ENCODE data around the gene TCF4.

- TF ChIP-seq, protein P1, sequence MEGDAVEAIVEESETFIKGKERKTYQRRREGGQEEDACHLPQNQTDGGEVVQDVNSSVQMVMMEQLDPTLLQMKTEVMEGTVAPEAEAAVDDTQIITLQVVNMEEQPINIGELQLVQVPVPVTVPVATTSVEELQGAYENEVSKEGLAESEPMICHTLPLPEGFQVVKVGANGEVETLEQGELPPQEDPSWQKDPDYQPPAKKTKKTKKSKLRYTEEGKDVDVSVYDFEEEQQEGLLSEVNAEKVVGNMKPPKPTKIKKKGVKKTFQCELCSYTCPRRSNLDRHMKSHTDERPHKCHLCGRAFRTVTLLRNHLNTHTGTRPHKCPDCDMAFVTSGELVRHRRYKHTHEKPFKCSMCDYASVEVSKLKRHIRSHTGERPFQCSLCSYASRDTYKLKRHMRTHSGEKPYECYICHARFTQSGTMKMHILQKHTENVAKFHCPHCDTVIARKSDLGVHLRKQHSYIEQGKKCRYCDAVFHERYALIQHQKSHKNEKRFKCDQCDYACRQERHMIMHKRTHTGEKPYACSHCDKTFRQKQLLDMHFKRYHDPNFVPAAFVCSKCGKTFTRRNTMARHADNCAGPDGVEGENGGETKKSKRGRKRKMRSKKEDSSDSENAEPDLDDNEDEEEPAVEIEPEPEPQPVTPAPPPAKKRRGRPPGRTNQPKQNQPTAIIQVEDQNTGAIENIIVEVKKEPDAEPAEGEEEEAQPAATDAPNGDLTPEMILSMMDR (conservative IDR thresholded peaks at IDR 0.05; ENCODE audit: low read length) = no peak
- no peak for TF ChIP-seq EZH2phosphoT487 (IDR thresholded peaks at IDR 0.05; ENCODE audit: borderline replicate concordance, low read depth, low read length)
These were observed 28.3 kb downstream of the TCF4 start for GRCh38 chr18:55559739-55560138.

Measured in OCI-LY7 (cell line).